ENCODE results near the gene POLR3GL. TPM values are rescaled to one million over a fixed set of nuclear protein-coding genes. Genes with fewer than 3 reads are reported as not detected.

The POLR3GL gene
- total and polyA plus RNA-seq, 2 donors (not counting 1 experiment from before 2014, with no cell fraction given): 23.3 to 23.8 TPM

DNA sequence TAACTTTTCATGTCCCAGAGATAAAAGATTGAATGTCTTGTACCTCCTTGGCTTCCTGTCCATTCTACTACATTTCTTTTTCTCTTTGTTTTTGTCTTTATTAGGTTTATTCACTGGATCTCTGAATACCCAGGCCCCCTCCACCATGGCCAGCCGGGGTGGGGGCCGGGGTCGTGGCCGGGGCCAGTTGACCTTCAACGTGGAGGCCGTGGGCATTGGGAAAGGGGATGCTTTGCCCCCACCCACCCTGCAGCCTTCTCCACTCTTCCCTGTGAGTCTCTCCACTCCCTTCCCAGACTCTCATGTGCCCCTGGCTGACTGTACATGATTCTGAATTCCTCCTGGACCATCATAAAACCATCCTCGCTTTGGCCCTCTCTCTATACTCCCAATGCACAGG is 10.2 kb downstream of the POLR3GL start:
- Histone ChIP-seq H3K36me3 (ENCODE audit: control insufficient read depth, insufficient read depth, low read length) (no peaks in the 10 kb centered on the region), H3K27ac (ENCODE audit: insufficient read depth, low read length) (no peak overlapping the region), H4K20me1 (ENCODE audit: control insufficient read depth, extremely low read depth, insufficient read depth, low read length) (no peaks in the 10 kb centered on the region), H3K9me3 (ENCODE audit: control insufficient read depth, insufficient read depth, low read depth, low read length) (no peaks in the 10 kb centered on the region), H3K9ac (ENCODE audit: insufficient read depth, low read length) (no peak overlapping the region), H2AFZ (ENCODE audit: low read length) (no peak overlapping the region), H3K4me2 (ENCODE audit: extremely low read depth, insufficient read depth, low read length) (no peak overlapping the region), H3K79me2 (ENCODE audit: control insufficient read depth, insufficient read depth, low read length) (no peaks in the 10 kb centered on the region), H3K4me1 (ENCODE audit: control insufficient read depth, extremely low read depth, insufficient read depth, low read length) (peaks cover 14% of the 10 kb centered on the region), H3K27me3 (ENCODE audit: control insufficient read depth, insufficient read depth, low read length) (no peaks in the 10 kb centered on the region), H3K4me3 (replicated peaks in 1 of 4; ENCODE audit: control extremely low read depth in 1 of 4, insufficient read depth in 1 of 4, low read depth in 3 of 4, low read length in 4 of 4) (no peak overlapping the region)
- TF ChIP-seq EZH2 (IDR thresholded peaks at IDR 0.05; ENCODE audit: low read length, missing control alignments): no peak
- TF ChIP-seq, protein P1, sequence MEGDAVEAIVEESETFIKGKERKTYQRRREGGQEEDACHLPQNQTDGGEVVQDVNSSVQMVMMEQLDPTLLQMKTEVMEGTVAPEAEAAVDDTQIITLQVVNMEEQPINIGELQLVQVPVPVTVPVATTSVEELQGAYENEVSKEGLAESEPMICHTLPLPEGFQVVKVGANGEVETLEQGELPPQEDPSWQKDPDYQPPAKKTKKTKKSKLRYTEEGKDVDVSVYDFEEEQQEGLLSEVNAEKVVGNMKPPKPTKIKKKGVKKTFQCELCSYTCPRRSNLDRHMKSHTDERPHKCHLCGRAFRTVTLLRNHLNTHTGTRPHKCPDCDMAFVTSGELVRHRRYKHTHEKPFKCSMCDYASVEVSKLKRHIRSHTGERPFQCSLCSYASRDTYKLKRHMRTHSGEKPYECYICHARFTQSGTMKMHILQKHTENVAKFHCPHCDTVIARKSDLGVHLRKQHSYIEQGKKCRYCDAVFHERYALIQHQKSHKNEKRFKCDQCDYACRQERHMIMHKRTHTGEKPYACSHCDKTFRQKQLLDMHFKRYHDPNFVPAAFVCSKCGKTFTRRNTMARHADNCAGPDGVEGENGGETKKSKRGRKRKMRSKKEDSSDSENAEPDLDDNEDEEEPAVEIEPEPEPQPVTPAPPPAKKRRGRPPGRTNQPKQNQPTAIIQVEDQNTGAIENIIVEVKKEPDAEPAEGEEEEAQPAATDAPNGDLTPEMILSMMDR (conservative IDR thresholded peaks at IDR 0.05 in 1 of 2, IDR thresholded peaks at IDR 0.05 in 1 of 2; ENCODE audit: low read depth in 1 of 2, low read length in 2 of 2): no peak
- DNase-seq (ENCODE audit: low read depth in 2 of 2): no peak

GRCh38 chr1:145975216-145975615 is 10.7 kb downstream of the POLR3GL start:
- no peaks in the 10 kb centered on the region for H4K20me1 ChIP-seq (ENCODE audit: control insufficient read depth, extremely low read depth, insufficient read depth, low read length)
- H3K4me3 ChIP-seq (replicated peaks in 1 of 4; ENCODE audit: control extremely low read depth in 1 of 4, insufficient read depth in 1 of 4, low read depth in 3 of 4, low read length in 4 of 4): no peak overlapping the region
- peaks cover 18% of the 10 kb centered on the region for H3K4me1 ChIP-seq (ENCODE audit: control insufficient read depth, extremely low read depth, insufficient read depth, low read length)
- no peak overlapping the region for H3K4me2 ChIP-seq (ENCODE audit: extremely low read depth, insufficient read depth, low read length)
- no peak overlapping the region for H3K9ac ChIP-seq (ENCODE audit: insufficient read depth, low read length)
- no peak for DNase-seq (ENCODE audit: low read depth in 2 of 2)
- no peak for TF ChIP-seq EZH2 (IDR thresholded peaks at IDR 0.05; ENCODE audit: low read length, missing control alignments)
- TF ChIP-seq, protein P1 (conservative IDR thresholded peaks at IDR 0.05 in 1 of 2, IDR thresholded peaks at IDR 0.05 in 1 of 2; ENCODE audit: low read depth in 1 of 2, low read length in 2 of 2): no peak
- no peak overlapping the region for H3K27ac ChIP-seq (ENCODE audit: insufficient read depth, low read length)
- no peaks in the 10 kb centered on the region for H3K9me3 ChIP-seq (ENCODE audit: control insufficient read depth, insufficient read depth, low read depth, low read length)
- H3K79me2 ChIP-seq (ENCODE audit: control insufficient read depth, insufficient read depth, low read length): no peaks in the 10 kb centered on the region
- H3K27me3 ChIP-seq (ENCODE audit: control insufficient read depth, insufficient read depth, low read length): no peaks in the 10 kb centered on the region
- no peak overlapping the region for H2AFZ ChIP-seq (ENCODE audit: low read length)
- H3K36me3 ChIP-seq (ENCODE audit: control insufficient read depth, insufficient read depth, low read length): no peaks in the 10 kb centered on the region

GRCh38 chr1:145977016-145977415 is 12.5 kb downstream of the POLR3GL start:
- Histone ChIP-seq H3K9ac (ENCODE audit: insufficient read depth, low read length) (no peak overlapping the region), H3K27ac (ENCODE audit: insufficient read depth, low read length) (no peak overlapping the region), H4K20me1 (ENCODE audit: control insufficient read depth, extremely low read depth, insufficient read depth, low read length) (no peaks in the 10 kb centered on the region), H3K4me1 (ENCODE audit: control insufficient read depth, extremely low read depth, insufficient read depth, low read length) (peaks cover 21% of the 10 kb centered on the region), H3K9me3 (ENCODE audit: control insufficient read depth, insufficient read depth, low read depth, low read length) (no peaks in the 10 kb centered on the region), H3K79me2 (ENCODE audit: control insufficient read depth, insufficient read depth, low read length) (no peaks in the 10 kb centered on the region), H3K36me3 (ENCODE audit: control insufficient read depth, insufficient read depth, low read length) (no peaks in the 10 kb centered on the region), H3K4me2 (ENCODE audit: extremely low read depth, insufficient read depth, low read length) (no peak overlapping the region), H3K4me3 (replicated peaks in 1 of 4; ENCODE audit: control extremely low read depth in 1 of 4, insufficient read depth in 1 of 4, low read depth in 3 of 4, low read length in 4 of 4) (no peak overlapping the region), H3K27me3 (ENCODE audit: control insufficient read depth, insufficient read depth, low read length) (no peaks in the 10 kb centered on the region), H2AFZ (ENCODE audit: low read length) (no peak overlapping the region)
- DNase-seq (ENCODE audit: low read depth in 2 of 2): no peak
- TF ChIP-seq, protein P1 (conservative IDR thresholded peaks at IDR 0.05 in 1 of 2, IDR thresholded peaks at IDR 0.05 in 1 of 2; ENCODE audit: low read depth in 1 of 2, low read length in 2 of 2): no peak
- TF ChIP-seq EZH2 (IDR thresholded peaks at IDR 0.05; ENCODE audit: low read length, missing control alignments): no peak
